Mesenchymal stem cell (in vitro differentiated cells and primary cell): Measurements from ENCODE around the gene GALNT13.

Experiments used
- DNase-seq: peaks from one replicate; pipeline ENCODE4 v3.0.0-alpha.2; 2013
- H2AFZ ChIP-seq: one replicate; pipeline ENCODE4 v1.6.1; 2013; ENCODE audit warnings: low read depth, mild to moderate bottlenecking, control low read depth, inconsistent platforms, low read length, moderate library complexity
- H2AK5ac ChIP-seq: 2 replicates; pipeline ENCODE4 v1.6.1; 2013; ENCODE audit warnings: low read length, moderate library complexity, mild to moderate bottlenecking, inconsistent platforms; ENCODE audit not compliant: severe bottlenecking
- H2BK120ac ChIP-seq: one replicate; pipeline ENCODE4 v1.6.1; 2013; ENCODE audit warnings: low read depth, mild to moderate bottlenecking, inconsistent platforms, low read length, moderate library complexity
- H2BK12ac ChIP-seq, 2 experiments: one replicate each; pipeline ENCODE4 v1.6.1; 2013; ENCODE audit warnings: inconsistent platforms in 2 of 2, low read length in 2 of 2, mild to moderate bottlenecking in 2 of 2, moderate library complexity in 2 of 2, control low read depth in 1 of 2
- H2BK15ac ChIP-seq: one replicate; pipeline ENCODE4 v1.6.1; 2013; ENCODE audit warnings: mild to moderate bottlenecking, low read depth, inconsistent platforms; ENCODE audit not compliant: poor library complexity, severe bottlenecking
- H2BK5ac ChIP-seq: 2 replicates; pipeline ENCODE4 v1.6.1; 2013; ENCODE audit warnings: low read depth, mild to moderate bottlenecking, low read length, control low read depth, inconsistent platforms; ENCODE audit not compliant: poor library complexity, severe bottlenecking
- H3K14ac ChIP-seq, 2 experiments: one replicate each; pipeline ENCODE4 v1.6.1; 2013; ENCODE audit warnings: inconsistent platforms in 2 of 2, low read length in 2 of 2, control low read depth in 1 of 2, mild to moderate bottlenecking in 1 of 2, moderate library complexity in 1 of 2
- H3K18ac ChIP-seq, 2 experiments: one replicate each; pipeline ENCODE4 v1.6.1; 2013; ENCODE audit warnings: inconsistent platforms in 2 of 2, low read length in 2 of 2, control low read depth in 1 of 2, low read depth in 1 of 2, mild to moderate bottlenecking in 1 of 2
- H3K23ac ChIP-seq, 2 experiments: one replicate each; pipeline ENCODE4 v1.6.1; 2013; ENCODE audit warnings: inconsistent platforms in 2 of 2, low read length in 2 of 2, mild to moderate bottlenecking in 2 of 2, moderate library complexity in 2 of 2, control low read depth in 1 of 2
- H3K27ac ChIP-seq: 2 replicates; pipeline ENCODE4 v1.5.1; 2013; ENCODE audit warnings: mild to moderate bottlenecking, moderate library complexity, low read length, control low read depth, inconsistent platforms; ENCODE audit not compliant: poor library complexity, severe bottlenecking
- H3K27me3 ChIP-seq, 2 experiments: 2 replicates each; pipeline versions ENCODE4 v1.6.1 to v1.7.0; 2013; ENCODE audit warnings: low read length in 2 of 2, mild to moderate bottlenecking in 2 of 2, moderate library complexity in 2 of 2, control low read depth in 1 of 2, inconsistent platforms in 1 of 2; ENCODE audit not compliant: control insufficient read depth in 1 of 2, insufficient read depth in 1 of 2
- H3K36me3 ChIP-seq, 2 experiments: 2 replicates each; pipeline versions ENCODE4 v1.6.1 to v1.7.0; 2013; ENCODE audit warnings: low read length in 2 of 2, control low read depth in 1 of 2, inconsistent platforms in 1 of 2, low read depth in 1 of 2, mild to moderate bottlenecking in 1 of 2; ENCODE audit not compliant: insufficient read depth in 2 of 2, control insufficient read depth in 1 of 2
- H3K4ac ChIP-seq, 2 experiments: one replicate each; pipeline ENCODE4 v1.6.1; 2013; ENCODE audit warnings: inconsistent platforms in 2 of 2, low read length in 2 of 2, mild to moderate bottlenecking in 2 of 2, moderate library complexity in 2 of 2, control low read depth in 1 of 2, low read depth in 1 of 2
- H3K4me1 ChIP-seq: 2 replicates; pipeline ENCODE4 v1.6.1; 2013; ENCODE audit warnings: low read depth, low read length, control low read depth; ENCODE audit not compliant: control insufficient read depth, insufficient read depth
- H3K4me2 ChIP-seq: 2 replicates; pipeline ENCODE4 v1.6.1; 2013; ENCODE audit warnings: low read length, mild to moderate bottlenecking, inconsistent platforms; ENCODE audit not compliant: poor library complexity, severe bottlenecking
- H3K4me3 ChIP-seq, 2 experiments: 2 replicates each; pipeline versions ENCODE4 v1.5.1 to v1.7.0; 2013; ENCODE audit warnings: low read length in 2 of 2, mild to moderate bottlenecking in 2 of 2, control low read depth in 1 of 2, low read depth in 1 of 2; ENCODE audit not compliant: insufficient read depth in 1 of 2
- H3K79me1 ChIP-seq: replicated peaks from 2 replicates; pipeline ENCODE4 v1.6.1; 2013; ENCODE audit warnings: mild to moderate bottlenecking, control low read depth, low read length, inconsistent platforms; ENCODE audit not compliant: poor library complexity, severe bottlenecking
- H3K9ac ChIP-seq: 2 replicates; pipeline ENCODE4 v1.7.0; 2013; ENCODE audit warnings: mild to moderate bottlenecking, low read length, moderate library complexity
- H3K9me3 ChIP-seq: 2 replicates; pipeline ENCODE4 v1.7.0; 2013; ENCODE audit warnings: mild to moderate bottlenecking, low read length; ENCODE audit not compliant: control insufficient read depth
- H4K8ac ChIP-seq: one replicate; pipeline ENCODE4 v1.6.1; 2013; ENCODE audit warnings: inconsistent platforms, mild to moderate bottlenecking, low read length, moderate library complexity
- H4K91ac ChIP-seq: one replicate; pipeline ENCODE4 v1.6.1; 2013; ENCODE audit warnings: mild to moderate bottlenecking, low read length, inconsistent platforms
- WGBS: methylation state at CpG from one replicate; pipeline ENCODE4 v1.1.7; 2013; ENCODE audit warnings: mixed read lengths; 5-methylcytosine and 5-hydroxymethylcytosine counted together

GALNT13 gene

GRCh38 chr2:154495455-154495868, 623.7 kb downstream of the GALNT13 start:
- Histone ChIP-seq H3K27me3 (no peaks in the 10 kb centered on the region), H3K27ac (peak overlapping the region; percentile 56), H3K4me2 (no peak overlapping the region), H2BK12ac (no peak overlapping the region), H3K79me1 (no peaks in the 10 kb centered on the region), H2BK120ac (no peak overlapping the region), H3K18ac (no peak overlapping the region), H3K4me1 (no peaks in the 10 kb centered on the region), H3K4ac (no peak overlapping the region), H2AK5ac (no peak overlapping the region), H3K9ac (no peak overlapping the region), H3K36me3 (no peaks in the 10 kb centered on the region), H2AFZ (no peak overlapping the region), H2BK5ac (no peak overlapping the region), H4K91ac (no peak overlapping the region), H2BK15ac (no peak overlapping the region), H3K9me3 (no peaks in the 10 kb centered on the region), H4K8ac (no peak overlapping the region), H3K14ac (no peak overlapping the region), H3K4me3 (no peak overlapping the region), H3K23ac (no peak overlapping the region)
- DNase-seq, result no peak
- WGBS, result 73% methylated on average over 4 of the region's 4 CpGs

- Histone ChIP-seq H2AFZ (no peak overlapping the region), H3K27ac (no peak overlapping the region), H2BK5ac (no peak overlapping the region), H3K27me3 (no peaks in the 10 kb centered on the region), H3K14ac (no peak overlapping the region), H3K9ac (no peak overlapping the region), H3K18ac (no peak overlapping the region), H3K23ac (no peak overlapping the region), H3K79me1 (no peaks in the 10 kb centered on the region), H3K36me3 (no peaks in the 10 kb centered on the region), H3K4me2 (no peak overlapping the region), H4K91ac (no peak overlapping the region), H2AK5ac (no peak overlapping the region), H3K9me3 (no peaks in the 10 kb centered on the region), H3K4ac (no peak overlapping the region), H2BK120ac (no peak overlapping the region), H3K4me3 (no peak overlapping the region), H2BK12ac (no peak overlapping the region), H3K4me1 (no peaks in the 10 kb centered on the region), H2BK15ac (no peak overlapping the region), H4K8ac (no peak overlapping the region)
- no peak for DNase-seq
Measured at GRCh38 chr2:154497019-154497418, 625.3 kb downstream of the GALNT13 start.
